Measurements from ENCODE around the gene TRPM8. TPM values are rescaled to one million over a fixed set of nuclear protein-coding genes. Genes with fewer than 3 reads are reported as not detected.

Gene TRPM8
- total RNA-seq, 3 donors from 2014 or later (not counting 1 experiment from before 2014, with no cell fraction given), result not detected

DNA sequence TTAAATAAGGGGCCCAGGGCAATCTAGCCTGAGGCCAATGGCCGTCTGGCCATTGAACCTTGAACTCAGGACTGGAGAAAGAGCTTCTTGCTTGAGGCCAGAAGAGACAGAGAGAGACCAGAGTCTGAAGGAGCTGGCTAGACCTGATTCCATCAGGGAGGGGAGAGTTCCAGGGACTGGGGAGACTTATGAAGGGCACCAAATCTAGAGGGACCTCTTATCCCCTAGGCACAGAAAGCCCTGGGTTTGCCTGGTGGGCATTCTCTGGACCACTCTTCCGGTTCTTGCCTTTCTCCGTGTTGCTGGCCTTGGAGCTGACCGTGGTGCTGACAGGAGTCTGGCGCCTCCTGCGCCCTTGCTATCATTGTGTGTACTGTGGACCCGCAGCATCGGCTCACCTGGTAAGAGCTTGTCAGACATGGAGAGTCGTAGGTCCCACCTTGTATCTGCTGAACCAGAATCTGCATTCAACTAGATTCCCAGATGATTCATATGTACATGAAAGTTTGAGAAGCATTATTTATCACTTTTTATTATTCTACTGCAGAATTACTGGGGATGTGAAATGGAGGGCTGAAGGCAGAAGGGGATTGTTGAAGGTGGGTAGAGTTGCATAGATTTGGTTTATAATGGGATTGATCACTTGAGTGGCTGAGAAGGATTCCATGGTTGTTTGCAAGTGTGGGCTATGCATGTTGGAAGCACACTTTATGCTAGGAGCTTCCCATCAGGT is 4.3 kb upstream of the TRPM8 start:
- ATAC-seq (peak in 2 of 3 donors; percentile 35 to 40), DNase-seq (peak in 1 of 2 donors; percentile 21)
- Mint-ChIP-seq H3K4me3 (no peak overlapping the region), H3K36me3 (no peaks in the 10 kb centered on the region), H3K9me3 (no peaks in the 10 kb centered on the region), H3K27me3 (ENCODE audit: low read depth in 2 of 2) (peaks cover 28 to 52% of the 10 kb centered on the region in 2 donors), H3K4me1 (no peaks in the 10 kb centered on the region), H3K27ac (no peak overlapping the region)
- no peaks in the 10 kb centered on the region for H3K27me3 ChIP-seq (ENCODE audit: control insufficient read depth, insufficient read depth, low read length)
- H3K9me3 ChIP-seq (ENCODE audit: control insufficient read depth, insufficient read depth, low read length), result no peaks in the 10 kb centered on the region
- H3K4me1 ChIP-seq (ENCODE audit: control insufficient read depth, insufficient read depth, low read length), result no peaks in the 10 kb centered on the region
- H3K27ac ChIP-seq (ENCODE audit: low read length), result no peak overlapping the region
- H3K4me3 ChIP-seq (ENCODE audit: low read length), result no peak overlapping the region
- 21% methylated on average over 9 of the region's 9 CpGs for WGBS (ENCODE audit: insufficient coverage)
- intact Hi-C loops (cut with micrococcal nuclease), result no loop called here
- no peaks in the 10 kb centered on the region for H3K36me3 ChIP-seq (ENCODE audit: control insufficient read depth, insufficient read depth, low read length)
- TF ChIP-seq, protein P1, sequence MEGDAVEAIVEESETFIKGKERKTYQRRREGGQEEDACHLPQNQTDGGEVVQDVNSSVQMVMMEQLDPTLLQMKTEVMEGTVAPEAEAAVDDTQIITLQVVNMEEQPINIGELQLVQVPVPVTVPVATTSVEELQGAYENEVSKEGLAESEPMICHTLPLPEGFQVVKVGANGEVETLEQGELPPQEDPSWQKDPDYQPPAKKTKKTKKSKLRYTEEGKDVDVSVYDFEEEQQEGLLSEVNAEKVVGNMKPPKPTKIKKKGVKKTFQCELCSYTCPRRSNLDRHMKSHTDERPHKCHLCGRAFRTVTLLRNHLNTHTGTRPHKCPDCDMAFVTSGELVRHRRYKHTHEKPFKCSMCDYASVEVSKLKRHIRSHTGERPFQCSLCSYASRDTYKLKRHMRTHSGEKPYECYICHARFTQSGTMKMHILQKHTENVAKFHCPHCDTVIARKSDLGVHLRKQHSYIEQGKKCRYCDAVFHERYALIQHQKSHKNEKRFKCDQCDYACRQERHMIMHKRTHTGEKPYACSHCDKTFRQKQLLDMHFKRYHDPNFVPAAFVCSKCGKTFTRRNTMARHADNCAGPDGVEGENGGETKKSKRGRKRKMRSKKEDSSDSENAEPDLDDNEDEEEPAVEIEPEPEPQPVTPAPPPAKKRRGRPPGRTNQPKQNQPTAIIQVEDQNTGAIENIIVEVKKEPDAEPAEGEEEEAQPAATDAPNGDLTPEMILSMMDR (IDR thresholded peaks at IDR 0.05), result no peak

DNA sequence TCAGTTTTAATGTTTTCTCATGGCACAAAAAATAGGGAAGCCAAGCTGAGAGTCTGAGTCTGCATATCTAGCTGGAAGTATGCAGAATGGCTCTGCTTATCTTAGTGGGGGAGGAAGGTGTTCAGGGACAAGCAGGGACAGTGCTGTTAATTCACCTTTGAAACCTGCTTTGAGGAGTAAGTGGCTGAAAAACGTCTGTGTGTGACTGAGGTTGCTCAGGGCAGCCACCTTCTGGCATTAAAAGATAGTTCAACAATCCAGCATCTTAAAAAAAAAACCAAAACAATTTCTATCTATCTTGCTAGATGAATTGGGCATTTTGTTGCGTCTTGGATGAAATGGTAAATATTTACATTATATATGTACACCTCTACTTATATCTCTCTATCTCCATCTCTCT is 2.0 kb upstream of the TRPM8 start:
- no peak overlapping the region for H3K4me3 Mint-ChIP-seq

DNA sequence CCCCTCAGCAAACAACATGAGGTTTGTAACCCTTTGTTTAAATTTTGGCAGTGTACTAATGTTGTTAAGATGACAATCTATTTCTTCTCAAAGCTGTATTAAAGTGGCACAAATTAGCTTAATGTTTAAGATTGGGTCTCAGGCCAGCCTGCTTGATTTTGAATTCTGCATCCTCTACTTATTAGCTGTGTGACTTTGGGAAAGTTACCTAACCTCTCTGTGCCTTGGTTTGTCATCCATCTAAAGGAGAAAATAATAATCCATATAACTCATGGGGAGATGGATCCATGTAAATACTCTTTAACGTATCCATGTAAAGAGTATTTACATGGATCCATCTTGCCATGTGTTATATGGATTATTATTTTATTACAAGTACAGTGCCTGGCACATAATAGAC is 2.1 kb downstream of the TRPM8 start:
- Histone ChIP-seq H3K9me3 (ENCODE audit: control insufficient read depth, insufficient read depth, low read length) (no peaks in the 10 kb centered on the region), H3K4me3 (ENCODE audit: low read length) (no peak overlapping the region), H3K27ac (ENCODE audit: low read length) (no peak overlapping the region), H3K4me1 (ENCODE audit: control insufficient read depth, insufficient read depth, low read length) (peaks cover 3% of the 10 kb centered on the region), H3K27me3 (ENCODE audit: control insufficient read depth, insufficient read depth, low read length) (no peaks in the 10 kb centered on the region), H3K36me3 (ENCODE audit: control insufficient read depth, insufficient read depth, low read length) (no peaks in the 10 kb centered on the region)
- Mint-ChIP-seq H3K4me1 (peaks cover 8 to 9% of the 10 kb centered on the region in 2 donors), H3K27ac (no peak overlapping the region), H3K4me3 (no peak overlapping the region), H3K36me3 (no peaks in the 10 kb centered on the region), H3K27me3 (ENCODE audit: low read depth in 2 of 2) (peaks cover 24 to 48% of the 10 kb centered on the region in 2 donors), H3K9me3 (no peaks in the 10 kb centered on the region)
- DNase-seq, result no peak
- no peak for ATAC-seq
- no CpG with 5 or more reads among the region's 1 CpG for WGBS (ENCODE audit: insufficient coverage)
- intact Hi-C loops (cut with micrococcal nuclease), result no loop called here
- TF ChIP-seq, protein P1 (IDR thresholded peaks at IDR 0.05), result no peak

More for the DNA sequence above, 2.0 kb upstream of the TRPM8 start:
- Histone ChIP-seq H3K9me3 (ENCODE audit: control insufficient read depth, insufficient read depth, low read length) (no peaks in the 10 kb centered on the region), H3K4me1 (ENCODE audit: control insufficient read depth, insufficient read depth, low read length) (peaks cover 3% of the 10 kb centered on the region), H3K27ac (ENCODE audit: low read length) (no peak overlapping the region), H3K4me3 (ENCODE audit: low read length) (no peak overlapping the region), H3K36me3 (ENCODE audit: control insufficient read depth, insufficient read depth, low read length) (no peaks in the 10 kb centered on the region), H3K27me3 (ENCODE audit: control insufficient read depth, insufficient read depth, low read length) (no peaks in the 10 kb centered on the region)
- H3K27me3 Mint-ChIP-seq (ENCODE audit: low read depth in 2 of 2), result peaks cover 30 to 57% of the 10 kb centered on the region in 2 donors
- no peak for ATAC-seq
- no peaks in the 10 kb centered on the region for H3K36me3 Mint-ChIP-seq
- WGBS (ENCODE audit: insufficient coverage), result 0% methylated on average over 1 of the region's 2 CpGs
- no peak overlapping the region for H3K27ac Mint-ChIP-seq
- intact Hi-C loops (cut with micrococcal nuclease), result no loop called here
- H3K9me3 Mint-ChIP-seq, result no peaks in the 10 kb centered on the region
- TF ChIP-seq, protein P1 (IDR thresholded peaks at IDR 0.05), result no peak
- peaks cover 5 to 6% of the 10 kb centered on the region in 2 donors for H3K4me1 Mint-ChIP-seq
- peak in 1 of 2 donors; percentile 11 for DNase-seq

All from natural killer cell (primary cell).